Frontal cortex (tissue), 4 donors: ENCODE measurements around the gene SMAD1. TPM values are rescaled to one million over a fixed set of nuclear protein-coding genes. Genes with fewer than 3 reads are reported as not detected.
A peak's percentile ranks its signal among the peaks of the same experiment; 100 is the strongest.

Source experiments
- DNase-seq, 2 donors: peaks; one replicate each; pipeline ENCODE4 v3.0.0; 2012; ENCODE audit warnings: low spot score in 2 of 2
- FAIRE-seq: peaks from 2 replicates; lab custom pipeline; 2012; peaks lifted over from hg19 to GRCh38; lab: Jason Lieb, UNC
- total RNA-seq: library from RNA; depleted of rRNA; stranded (reverse); fragments of >200 nt; gene quantifications from one replicate; pipeline ENCODE4 v1.2.3, GENCODE V29; 2014
- donor health status: control.
- donor health status: control.
- donor health status: control.

SMAD1 gene
- 22.8 TPM for total RNA-seq

GRCh38 chr4:145481164-145481941 is at the start of gene SMAD1:
Gene SMAD1 (plus strand): TSS chr4:145481853. CDS start chr4:145514614, 32,761 bp downstream.
- peak; percentile 69 to 77 for DNase-seq
- FAIRE-seq: no peak

GRCh38 chr4:145433684-145434083 is 48.0 kb upstream of the SMAD1 start:
- DNase-seq (no peak), FAIRE-seq (no peak)

- DNase-seq (no peak), FAIRE-seq (no peak)
These were observed 46.0 kb upstream of the SMAD1 start for GRCh38 chr4:145435646-145436045.

- no peak for FAIRE-seq
- no peak for DNase-seq
These were observed 45.5 kb upstream of the SMAD1 start for GRCh38 chr4:145436114-145436513.

GRCh38 chr4:145436796-145437195 is 44.9 kb upstream of the SMAD1 start:
- no peak for FAIRE-seq

GRCh38 chr4:145437466-145437865 is 44.2 kb upstream of the SMAD1 start:
- FAIRE-seq: no peak

More at GRCh38 chr4:145436796-145437195, 44.9 kb upstream of the SMAD1 start:
- no peak for DNase-seq

GRCh38 chr4:145438298-145438697 is 43.4 kb upstream of the SMAD1 start:
- no peak for FAIRE-seq
- no peak for DNase-seq

More at GRCh38 chr4:145437466-145437865, 44.2 kb upstream of the SMAD1 start:
- no peak for DNase-seq

GRCh38 chr4:145440292-145441007 is 41.2 kb upstream of the SMAD1 start:
- DNase-seq (no peak), FAIRE-seq (no peak)

GRCh38 chr4:145446184-145446583 is 35.5 kb upstream of the SMAD1 start:
- FAIRE-seq: no peak
- DNase-seq: no peak

- DNase-seq: no peak
- no peak for FAIRE-seq
These were observed 29.8 kb upstream of the SMAD1 start for GRCh38 chr4:145451895-145452294.

- DNase-seq (no peak), FAIRE-seq (no peak)
These were observed 29.0 kb upstream of the SMAD1 start for GRCh38 chr4:145452447-145453162.

GRCh38 chr4:145453163-145453520 is 28.5 kb upstream of the SMAD1 start:
- FAIRE-seq (no peak), DNase-seq (no peak)

- FAIRE-seq: no peak
- no peak for DNase-seq
These were observed 8.4 kb upstream of the SMAD1 start for GRCh38 chr4:145473203-145473602.

GRCh38 chr4:145480257-145480656 is 1.4 kb upstream of the SMAD1 start:
- DNase-seq: no peak
- no peak for FAIRE-seq

GRCh38 chr4:145481942-145482208 is 222 bp downstream of the SMAD1 start:
- FAIRE-seq (no peak), DNase-seq (no peak)

- DNase-seq (peak; percentile 38 to 59), FAIRE-seq (no peak)
These were observed 770 bp downstream of the SMAD1 start for GRCh38 chr4:145482209-145483037.

- no peak for FAIRE-seq
- no peak for DNase-seq
These were observed 1.9 kb downstream of the SMAD1 start for GRCh38 chr4:145483514-145483913.

- DNase-seq: no peak
- no peak for FAIRE-seq
These were observed 2.7 kb downstream of the SMAD1 start for GRCh38 chr4:145484225-145484846.

- no peak for FAIRE-seq
These were observed 3.5 kb downstream of the SMAD1 start for GRCh38 chr4:145485120-145485519.

GRCh38 chr4:145486603-145487002 is 5.0 kb downstream of the SMAD1 start:
- no peak for FAIRE-seq
- DNase-seq: no peak

More at GRCh38 chr4:145485120-145485519, 3.5 kb downstream of the SMAD1 start:
- DNase-seq: no peak
